GM18519 (cell line): ENCODE measurements around the gene ZNF492.

ENCODE experiments used
- ATAC-seq: cut with Tn5 transposase; IDR thresholded peaks from one replicate; pipeline ENCODE4 v1.9.1; 2021; ENCODE audit warnings: mild to moderate bottlenecking, moderate library complexity; ENCODE audit not compliant: unreplicated experiment, low FRiP score

ZNF492 gene

GRCh38 chr19:22633706-22634449, at the start of gene ZNF492:
TSS of gene ZNF492 (plus strand) at chr19:22634324. CDS start at chr19:22653400, 19,076 bp downstream.
- peak; percentile 83 for ATAC-seq

- ATAC-seq: no peak
Measured at GRCh38 chr19:22595422-22595821, 38.7 kb upstream of the ZNF492 start.

- ATAC-seq: no peak
Measured at GRCh38 chr19:22595918-22596341, 38.2 kb upstream of the ZNF492 start.

GRCh38 chr19:22600690-22601648, 33.2 kb upstream of the ZNF492 start:
- ATAC-seq: no peak

- ATAC-seq: no peak
Measured at GRCh38 chr19:22601906-22602630, 32.1 kb upstream of the ZNF492 start.

- no peak for ATAC-seq
Measured at GRCh38 chr19:22602631-22603272, 31.4 kb upstream of the ZNF492 start.

GRCh38 chr19:22603518-22604440, 30.3 kb upstream of the ZNF492 start:
- ATAC-seq: no peak

- ATAC-seq: no peak
Measured at GRCh38 chr19:22604571-22605274, 29.4 kb upstream of the ZNF492 start.

- ATAC-seq: no peak
Measured at GRCh38 chr19:22605275-22606211, 28.6 kb upstream of the ZNF492 start.

GRCh38 chr19:22606212-22606553, 27.9 kb upstream of the ZNF492 start:
- no peak for ATAC-seq

GRCh38 chr19:22606954-22607652, 27.0 kb upstream of the ZNF492 start:
- ATAC-seq: no peak

GRCh38 chr19:22607653-22608430, 26.3 kb upstream of the ZNF492 start:
- ATAC-seq: no peak

- ATAC-seq: no peak
Measured at GRCh38 chr19:22608441-22608840, 25.7 kb upstream of the ZNF492 start.

GRCh38 chr19:22609630-22610029, 24.5 kb upstream of the ZNF492 start:
- no peak for ATAC-seq

- ATAC-seq: no peak
Measured at GRCh38 chr19:22610121-22610520, 24.0 kb upstream of the ZNF492 start.

- ATAC-seq: no peak
Measured at GRCh38 chr19:22612316-22612715, 21.8 kb upstream of the ZNF492 start.
